Dedifferentiated amniotic fluid mesenchymal stem cell (primary cell): ENCODE measurements around the gene ARSI.

Source experiments
- DNase-seq: peaks from one replicate; pipeline ENCODE4 v3.0.0-alpha.2; 2016; ENCODE audit errors: extremely low spot score

Gene ARSI

DNA sequence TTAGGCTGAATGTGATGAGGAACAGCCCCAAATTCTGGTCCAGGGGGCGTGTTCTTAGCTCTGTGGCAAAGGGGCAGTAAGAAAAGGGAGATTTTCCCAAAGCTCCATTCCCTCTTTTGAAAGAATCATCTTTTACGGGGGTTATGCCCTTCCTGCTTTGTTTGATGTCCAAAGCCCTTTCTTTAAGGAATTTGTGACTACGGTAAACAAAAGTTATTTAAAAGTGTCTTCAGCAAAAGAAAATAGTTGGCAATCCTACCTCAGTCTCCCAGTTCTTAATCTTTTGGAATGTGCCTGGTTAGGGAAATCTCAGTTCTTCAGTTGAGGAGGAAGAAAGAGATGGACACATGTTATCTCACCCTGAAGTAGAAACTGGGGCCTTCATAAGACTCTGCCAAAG, 24.4 kb upstream of the ARSI start:
- DNase-seq: no peak

DNA sequence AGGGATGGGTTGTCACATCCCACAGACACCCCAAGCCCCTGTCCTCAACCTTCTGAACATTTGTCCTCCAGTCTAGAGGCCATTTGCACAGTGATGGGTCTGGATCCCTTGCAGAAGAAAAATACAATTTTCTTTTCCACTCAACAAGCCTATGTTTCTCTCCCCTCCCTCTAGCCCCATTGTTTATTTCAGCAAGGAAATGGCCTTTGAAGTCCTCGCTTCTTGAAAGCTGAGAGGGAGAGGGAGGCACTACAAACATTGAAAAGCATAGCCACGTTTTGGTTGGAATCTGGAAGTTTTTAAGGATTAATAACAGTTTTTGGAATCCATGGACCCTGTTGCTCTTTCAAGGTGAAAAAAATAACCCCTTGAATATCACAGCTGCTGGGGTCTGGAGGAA, 24.0 kb upstream of the ARSI start:
- DNase-seq: no peak

DNA sequence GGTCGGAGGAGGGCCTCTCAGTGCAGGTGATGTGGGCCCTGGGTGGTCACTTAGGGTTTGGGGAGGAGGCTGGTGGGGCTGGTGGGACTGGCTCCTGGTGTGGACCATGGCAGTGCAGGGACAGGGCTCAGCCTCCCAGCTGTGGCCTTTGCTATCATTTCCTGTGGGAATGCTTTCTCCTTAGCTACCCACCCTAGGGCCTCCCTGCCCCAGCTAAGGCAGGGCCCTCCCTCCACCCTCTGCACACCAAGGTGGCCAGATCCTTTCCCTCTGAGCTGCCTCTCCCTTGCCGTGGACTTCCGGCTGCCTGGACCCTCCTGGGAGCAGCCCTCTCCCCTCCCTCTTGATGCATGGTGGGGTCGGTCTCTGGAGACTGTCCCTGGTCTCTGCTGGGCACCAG, 22.7 kb upstream of the ARSI start:
- DNase-seq: no peak

DNA sequence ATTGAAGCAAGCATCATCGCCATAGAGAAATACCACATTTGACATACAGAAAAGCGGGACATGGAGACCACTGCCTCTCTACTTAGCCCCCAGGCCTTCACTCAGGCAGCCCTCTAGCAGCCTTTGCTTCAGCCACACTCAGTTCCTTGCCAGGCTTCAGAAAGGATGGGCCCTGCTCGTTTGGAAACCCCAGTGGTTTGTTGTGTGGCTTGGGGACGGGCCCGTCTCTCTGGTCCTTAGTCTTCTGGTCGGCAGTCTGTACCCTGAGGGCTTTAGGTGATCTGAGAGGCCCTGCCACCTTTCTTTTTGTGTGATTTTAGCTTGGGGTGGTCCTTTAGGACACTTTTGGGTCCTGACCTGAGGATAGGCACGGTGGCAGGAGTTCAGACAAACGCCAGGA, 21.1 kb upstream of the ARSI start:
- DNase-seq: no peak

DNA sequence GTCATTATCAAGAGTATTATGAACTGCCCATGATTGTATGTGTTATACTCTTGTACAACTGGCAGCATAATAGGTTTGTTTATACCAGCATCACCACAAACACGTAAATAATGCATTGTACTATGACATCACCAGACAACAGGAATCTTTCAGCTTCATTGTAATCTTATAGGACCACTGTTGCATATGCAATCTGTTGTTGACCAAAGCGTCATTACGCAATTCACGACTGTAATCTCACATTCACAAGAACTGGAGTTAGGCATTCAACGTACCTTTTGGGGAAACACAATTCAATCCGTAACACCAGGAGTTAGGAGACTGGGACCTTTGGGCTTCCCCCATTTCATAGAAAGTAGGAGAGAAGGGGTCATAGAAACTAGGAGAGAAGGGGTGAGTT, 20.4 kb upstream of the ARSI start:
- DNase-seq: no peak

DNA sequence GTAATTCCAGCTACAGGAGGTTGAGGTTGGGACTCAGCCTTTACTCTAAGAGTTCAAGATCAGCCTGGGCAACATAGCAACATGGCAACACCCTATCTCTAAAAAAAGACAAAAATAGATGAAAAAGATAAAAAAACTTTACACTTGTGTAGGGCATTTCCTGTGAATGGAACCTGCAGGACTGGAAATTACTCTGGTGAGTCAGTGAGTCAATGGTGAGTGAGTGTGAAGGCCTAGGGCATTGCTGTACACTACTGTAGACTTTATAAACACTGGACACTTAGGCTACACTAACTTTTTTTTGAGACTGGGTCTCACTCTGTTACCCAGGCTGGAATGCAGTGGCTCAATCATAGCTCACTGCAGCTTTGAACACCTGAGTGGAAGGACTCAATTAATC, 19.5 kb upstream of the ARSI start:
- no peak for DNase-seq

DNA sequence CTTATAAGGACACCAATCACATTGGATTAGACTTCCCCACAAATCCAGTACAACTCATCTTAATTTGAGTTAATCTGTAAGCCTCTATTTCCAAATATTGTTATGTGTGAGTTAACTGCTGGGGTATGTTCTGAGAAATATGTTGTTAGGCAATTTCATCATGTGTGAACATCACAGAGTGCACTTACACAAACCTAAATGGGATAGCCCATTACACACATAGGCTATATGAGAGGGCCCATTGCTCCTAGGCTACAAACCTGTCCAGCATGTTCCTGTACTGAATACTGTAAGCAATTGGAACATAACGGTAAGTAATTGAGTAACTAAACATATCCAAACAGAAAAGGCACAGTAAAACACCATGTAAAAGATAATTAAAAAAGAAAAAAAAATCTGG, 19.1 kb upstream of the ARSI start:
- DNase-seq: no peak

DNA sequence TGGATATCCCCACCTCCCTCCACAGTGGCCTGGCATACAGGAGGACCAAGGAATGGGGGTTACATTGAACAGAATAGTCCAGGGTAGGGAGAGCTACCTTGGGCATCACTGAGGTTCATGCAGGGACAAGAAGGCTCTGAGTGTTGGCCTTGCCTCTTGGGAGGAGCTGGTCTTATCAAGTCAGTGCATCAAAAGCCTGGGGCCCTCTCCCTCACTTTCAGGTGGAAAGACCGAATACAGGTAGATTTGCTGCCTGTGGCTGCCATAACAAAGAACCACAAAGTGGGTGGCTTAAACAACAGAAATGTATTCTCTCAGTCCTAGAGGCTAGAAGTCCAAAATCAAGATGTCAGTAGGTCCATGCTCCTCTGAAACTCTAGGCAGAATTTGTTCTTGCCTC, 18.5 kb upstream of the ARSI start:
- no peak for DNase-seq

DNA sequence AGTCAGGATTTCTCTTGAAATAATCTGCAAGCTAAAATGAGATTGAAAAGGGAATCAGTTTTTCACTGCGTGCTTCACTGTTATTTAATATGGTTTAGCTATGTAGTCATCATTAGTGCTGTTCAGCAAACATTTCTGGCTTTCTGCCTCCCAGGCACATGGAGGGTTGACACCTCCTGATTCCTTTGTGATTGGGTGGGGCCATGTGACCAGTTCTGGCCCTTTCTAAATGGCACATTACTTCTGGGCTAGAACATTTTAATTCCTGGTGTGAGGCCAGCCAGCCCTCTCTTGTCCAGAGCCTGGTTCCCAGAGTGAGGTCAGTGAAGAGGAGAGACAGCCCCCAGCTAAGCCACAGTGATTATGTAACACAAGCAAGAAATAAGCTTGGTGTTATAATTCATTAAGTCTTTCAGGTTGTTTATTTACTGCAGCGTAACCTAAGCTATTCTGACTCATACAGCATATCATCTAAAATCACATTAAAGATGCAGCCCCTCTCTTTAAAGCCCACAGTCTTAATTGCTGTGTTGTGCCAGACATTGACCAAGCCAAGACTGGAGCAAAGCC, 17.4 kb upstream of the ARSI start:
- DNase-seq: peak; percentile 63

DNA sequence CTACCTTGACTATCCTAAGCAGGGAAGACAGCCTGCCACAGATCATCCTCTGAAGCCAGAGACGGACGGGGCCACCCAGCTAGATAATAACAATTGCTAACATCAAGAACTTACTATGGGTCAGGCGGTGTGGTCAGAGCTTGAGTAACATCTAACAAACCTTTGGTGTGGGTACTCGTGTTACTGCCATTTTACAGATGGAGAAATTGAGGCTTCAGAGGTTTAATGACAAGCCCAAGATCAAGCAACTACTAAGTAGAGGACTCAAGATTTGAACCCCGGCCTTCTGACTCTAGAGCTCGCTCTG, 16.7 kb upstream of the ARSI start:
- DNase-seq: no peak

DNA sequence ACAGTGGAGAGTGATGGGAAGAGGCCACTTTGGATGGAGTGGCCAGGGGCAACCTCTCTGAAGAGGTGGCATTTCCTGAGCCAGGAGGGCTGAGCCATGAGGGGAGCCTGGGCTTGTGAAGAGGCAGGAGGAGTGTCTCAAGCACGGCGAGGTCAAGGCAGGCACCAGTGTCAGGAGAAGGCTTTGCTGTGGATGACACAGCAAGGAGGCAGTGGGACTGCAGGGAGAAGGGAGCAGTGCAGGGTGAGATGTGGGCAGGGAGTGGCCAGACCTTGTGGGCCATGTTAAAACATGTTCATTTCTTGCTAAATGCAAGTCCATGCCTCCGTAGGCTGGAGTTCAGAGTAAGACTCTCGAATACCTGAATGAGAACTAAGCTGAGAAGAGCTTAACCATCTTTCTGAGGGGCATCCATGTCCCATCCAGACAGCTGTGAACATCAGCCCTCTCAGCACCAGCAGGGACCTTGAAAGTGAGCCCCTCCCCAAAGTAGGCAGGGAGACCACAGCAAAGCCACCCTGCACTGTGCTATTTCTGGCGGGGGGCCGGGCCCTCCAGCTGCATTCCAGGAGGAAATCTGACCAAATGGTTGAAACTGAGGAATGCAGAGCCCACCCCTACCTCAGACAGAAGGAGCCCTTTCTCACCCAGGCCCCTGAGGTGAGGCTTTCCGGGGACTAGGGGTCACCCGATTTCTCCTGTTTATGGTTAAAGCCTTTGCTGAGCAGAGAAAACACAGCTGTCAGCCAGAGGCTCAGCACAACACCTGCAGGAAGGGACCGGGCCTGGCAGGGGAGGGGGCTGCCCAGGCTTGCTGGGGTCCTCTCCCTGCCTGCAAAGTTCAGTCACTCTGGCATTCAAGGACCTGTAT, 16.1 kb upstream of the ARSI start:
- DNase-seq: no peak

DNA sequence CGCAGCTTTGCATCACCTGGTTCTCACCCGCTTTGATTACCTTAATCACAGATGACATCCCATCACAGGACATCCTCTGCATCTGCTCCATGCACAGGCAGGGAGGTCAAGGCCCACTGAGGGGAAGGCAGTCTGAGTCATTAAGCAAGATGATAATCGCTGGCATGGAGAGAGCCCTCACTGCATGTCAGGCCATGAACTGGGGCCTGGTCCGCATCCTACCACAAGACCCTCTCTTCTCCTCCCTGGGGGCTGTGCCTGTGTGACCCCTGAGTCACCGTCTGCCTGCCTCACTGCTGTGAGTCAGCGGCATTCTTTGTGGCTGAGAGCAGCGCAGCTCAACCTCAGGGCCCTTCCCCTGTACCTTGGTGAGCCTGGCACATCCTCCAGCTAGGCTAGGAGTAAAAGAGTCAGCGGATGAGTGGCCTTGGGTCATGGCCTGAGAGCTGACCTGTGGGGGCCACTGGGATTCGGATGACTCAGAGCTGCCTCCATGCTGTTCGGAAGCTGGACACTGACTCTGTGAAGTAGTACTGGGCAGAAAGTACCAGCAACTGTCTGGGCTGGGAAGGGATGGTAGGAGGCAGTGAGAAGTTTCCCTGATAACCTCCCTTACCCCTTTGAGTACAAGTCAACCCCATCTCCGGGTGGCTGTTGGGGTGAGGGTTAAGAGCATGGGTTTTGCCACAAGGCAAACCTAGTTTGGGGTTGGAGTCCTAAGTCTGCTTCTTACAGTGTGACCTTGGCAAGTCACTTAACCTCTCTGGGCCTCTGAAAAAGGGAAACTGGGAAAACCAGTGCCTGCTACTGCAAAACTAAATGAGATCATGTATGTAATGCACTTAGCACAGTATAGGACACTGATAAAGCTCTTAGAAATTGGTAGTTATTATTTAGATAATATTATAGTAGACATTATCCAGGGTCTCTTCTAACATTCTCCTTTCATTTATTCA, 14.6 kb upstream of the ARSI start:
- peak; percentile 57 for DNase-seq

DNA sequence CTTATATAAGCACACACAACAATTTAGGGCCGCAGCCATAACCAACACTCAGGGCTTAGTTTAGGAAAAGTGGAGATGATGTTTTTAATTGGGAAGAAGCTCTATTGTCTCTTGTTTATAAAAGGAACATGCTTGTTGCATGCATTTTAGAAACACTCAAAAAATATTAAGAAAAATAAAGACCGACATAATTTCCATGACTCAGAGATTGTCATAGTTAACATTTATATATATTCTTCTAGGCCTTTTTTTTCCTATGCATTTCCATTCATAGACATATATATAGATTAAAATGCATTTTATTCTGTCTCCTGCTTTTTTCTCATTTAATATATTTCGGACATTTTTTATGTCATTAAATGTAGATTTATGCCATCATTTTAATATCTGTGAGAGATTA, 13.6 kb upstream of the ARSI start:
- DNase-seq: no peak

DNA sequence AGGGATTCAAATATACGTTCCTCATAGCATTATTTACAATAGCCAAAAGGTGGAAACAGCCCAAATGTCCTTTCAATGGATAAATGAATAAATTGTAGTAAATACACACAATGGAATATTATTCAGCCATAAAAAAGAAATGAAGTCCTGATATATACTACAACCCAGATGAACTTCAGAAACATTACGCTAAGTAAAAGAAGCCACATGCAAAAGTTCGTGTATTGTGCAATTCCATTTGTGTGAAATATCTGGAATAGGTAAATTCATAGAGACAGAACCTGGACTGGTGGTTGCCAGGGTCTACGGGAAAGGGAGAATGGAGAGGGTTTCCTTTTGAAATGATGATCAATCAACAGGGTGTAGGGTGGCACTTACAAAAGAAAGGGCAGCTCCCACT, 12.5 kb upstream of the ARSI start:
- DNase-seq: no peak

DNA sequence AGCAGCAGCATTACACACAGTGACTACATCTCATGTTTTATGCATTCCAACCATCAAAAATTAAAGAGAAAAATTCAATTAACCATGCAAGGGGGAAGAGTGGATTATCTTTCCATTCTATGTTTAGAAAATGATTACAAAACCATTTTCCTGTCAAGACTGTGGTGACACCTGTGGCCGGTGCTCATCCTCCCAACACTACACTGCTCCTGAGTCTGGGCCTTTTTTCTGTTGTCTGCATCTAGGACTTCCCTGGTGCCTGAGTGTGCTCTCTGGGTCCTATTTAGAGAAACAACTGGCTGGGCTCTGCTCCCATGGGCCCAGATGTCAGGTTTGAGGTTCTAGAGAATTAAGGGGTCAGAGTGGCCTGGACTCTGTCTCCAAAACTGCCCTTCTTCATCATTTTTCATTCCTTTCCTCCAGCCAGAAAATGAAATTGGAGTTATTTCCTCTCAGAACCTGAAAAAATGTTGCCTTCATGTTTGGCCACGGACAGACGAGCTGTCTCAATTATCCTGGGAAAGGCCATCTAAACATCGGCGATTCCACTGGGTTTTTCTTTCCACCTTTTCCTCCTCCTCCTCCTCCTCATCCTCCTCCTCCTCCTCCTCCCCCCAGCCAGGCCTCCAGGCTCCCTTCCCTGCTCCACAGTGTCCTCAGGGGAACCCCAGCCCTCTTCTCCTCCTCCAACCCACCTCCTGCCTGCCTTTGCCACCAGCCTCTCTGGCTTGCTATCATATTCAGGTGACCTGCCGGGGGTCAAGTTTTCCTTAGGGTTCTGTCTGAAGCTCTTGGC, 11.4 kb upstream of the ARSI start:
- no peak for DNase-seq

DNA sequence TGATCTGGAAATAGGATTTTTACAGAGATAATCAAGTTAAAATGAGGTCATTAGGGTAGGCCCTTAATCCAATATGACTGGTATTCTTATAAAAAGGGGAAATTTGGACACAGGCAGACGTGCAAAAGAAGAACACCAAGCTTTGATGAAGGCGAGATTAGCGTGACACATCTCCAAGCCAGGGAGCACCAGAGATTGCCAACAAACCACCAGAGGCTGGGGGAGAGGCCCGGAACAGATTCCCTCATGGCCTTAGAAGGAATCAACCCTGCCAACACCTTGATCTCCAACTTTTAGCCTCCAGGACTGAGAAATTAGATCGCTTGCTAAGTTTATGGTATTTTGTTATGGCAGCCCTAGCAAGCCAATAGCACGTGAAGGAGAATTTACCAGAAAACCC, 10.8 kb upstream of the ARSI start:
- no peak for DNase-seq

DNA sequence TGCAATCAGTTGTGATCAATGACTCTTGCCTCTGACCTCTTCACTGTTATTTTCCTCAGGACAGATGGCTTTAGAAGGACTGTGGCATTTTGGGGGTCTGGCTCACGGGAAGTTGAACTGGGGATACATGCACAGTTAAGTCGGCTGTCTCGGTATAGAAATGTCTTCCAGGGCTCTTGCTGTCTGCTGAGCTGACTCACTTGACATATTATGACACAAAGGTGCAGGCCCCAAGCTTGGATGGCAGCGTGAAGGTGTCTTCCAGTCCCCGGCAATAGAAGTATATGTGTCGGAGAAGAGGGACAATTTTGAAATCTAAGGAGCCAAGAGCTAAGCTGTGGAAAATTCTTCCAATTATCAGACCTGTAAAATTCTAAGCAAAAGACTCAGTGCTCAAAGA, 9.8 kb upstream of the ARSI start:
- no peak for DNase-seq

DNA sequence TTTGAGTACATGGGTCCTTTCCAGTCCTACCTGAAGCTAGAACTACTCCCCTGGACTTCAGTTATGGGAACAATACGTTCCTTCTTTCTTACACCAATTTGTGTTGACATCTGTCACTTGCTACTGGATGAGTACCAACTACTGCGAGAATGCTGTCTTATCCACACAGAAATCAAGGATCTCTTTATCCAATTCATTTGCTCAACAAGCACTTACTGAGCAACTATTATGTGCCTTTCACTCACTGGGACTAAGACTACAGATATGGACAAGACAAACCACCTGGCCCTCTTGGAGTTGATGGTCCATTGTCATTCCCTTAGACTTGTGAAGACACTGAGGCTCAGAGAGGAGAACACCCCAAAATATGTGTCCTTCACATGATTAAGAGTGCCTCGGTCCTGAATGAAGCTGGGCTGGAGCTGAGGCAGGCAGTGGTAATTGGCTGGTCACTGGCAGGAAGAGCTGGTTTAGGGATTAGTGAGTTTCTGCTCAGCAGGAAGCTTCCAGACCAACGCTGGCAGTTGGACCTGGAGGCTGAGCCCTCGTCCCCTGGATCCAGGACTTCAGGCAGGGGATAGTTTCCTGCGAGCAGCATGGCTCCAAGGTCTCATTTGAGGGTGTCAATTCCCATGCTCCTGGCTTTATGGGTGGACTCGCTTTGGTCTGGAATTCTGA, 8.4 kb upstream of the ARSI start:
- DNase-seq: no peak

DNA sequence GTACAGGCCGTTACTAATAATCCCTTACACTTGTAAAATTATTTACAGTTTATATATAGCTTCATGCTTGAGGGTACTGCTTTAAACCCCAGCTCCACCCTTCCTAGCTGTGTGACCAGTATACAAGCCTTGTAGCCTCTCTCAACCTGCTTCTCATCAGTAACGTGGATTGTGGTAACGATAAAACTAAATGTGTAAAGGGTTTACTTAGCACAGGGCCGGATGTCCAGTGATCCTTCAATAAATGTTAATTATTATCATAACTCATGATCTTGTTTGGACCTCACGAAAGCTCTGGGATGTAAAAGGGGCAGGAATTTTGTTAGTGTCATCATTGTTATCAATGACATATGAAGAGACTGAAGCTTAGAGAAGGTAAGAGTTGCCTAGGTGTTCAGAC, 7.5 kb upstream of the ARSI start:
- DNase-seq: no peak

DNA sequence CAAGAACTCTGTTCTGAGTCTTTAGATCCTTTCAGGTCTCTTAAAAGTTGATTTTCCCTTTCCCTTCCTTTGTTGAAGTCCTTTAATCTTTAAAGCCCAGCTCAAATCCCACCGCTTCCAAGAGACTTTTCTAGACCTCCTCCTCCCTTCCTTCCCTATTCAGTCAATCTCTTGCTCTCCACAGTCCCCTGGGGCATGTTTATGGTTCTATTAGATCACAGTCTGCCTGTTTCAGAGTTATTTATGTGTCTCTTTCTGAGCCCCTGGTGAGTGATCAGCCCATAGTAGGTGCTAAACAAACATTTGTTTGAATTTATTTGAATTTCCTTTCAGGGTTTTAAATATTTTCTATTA, 7.2 kb upstream of the ARSI start:
- no peak for DNase-seq

DNA sequence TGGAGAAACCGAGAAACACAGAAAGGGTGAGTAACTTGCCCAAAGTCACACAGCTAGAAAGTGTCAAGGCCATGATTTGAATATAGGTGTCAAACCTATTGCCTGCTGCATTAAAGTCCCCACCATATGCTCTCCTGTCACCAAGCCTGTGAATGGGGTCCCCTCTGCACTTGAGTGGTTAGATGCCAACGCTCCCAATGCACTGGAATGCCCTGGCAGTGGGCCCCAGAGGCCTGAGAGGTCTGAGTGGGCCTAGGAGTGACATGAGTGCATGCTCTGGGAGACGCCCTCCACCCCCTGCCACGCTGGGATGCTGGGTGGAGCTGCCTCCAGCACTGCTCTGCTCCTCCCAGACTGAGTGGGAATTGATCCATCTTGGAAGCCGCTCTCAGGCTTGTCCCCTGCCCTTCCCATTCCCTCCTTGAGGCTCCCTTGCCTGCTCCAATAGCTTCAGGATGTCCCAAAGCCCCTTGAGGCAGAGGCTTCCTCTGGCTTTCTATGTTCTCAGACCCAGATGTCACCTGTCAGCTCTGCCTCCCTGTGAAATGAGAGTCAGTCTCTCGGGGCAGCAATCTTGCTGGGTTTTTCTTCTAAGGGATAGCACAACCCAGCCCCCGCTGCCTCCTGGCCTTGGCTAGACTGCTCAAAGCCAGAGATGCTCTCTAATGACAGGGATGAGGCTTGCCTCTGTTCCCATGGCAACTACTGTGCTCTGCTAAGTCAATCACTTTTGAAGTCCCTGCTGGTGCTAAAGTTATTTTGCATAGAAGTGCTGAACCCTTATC, 6.6 kb upstream of the ARSI start:
- DNase-seq: no peak
